B cell (primary cell): ENCODE results near the gene MIPEP.

ENCODE experiments used
- EZH2 ChIP-seq: IDR thresholded peaks from 2 replicates; pipeline ENCODE4 v1.6.1; 2012; ENCODE audit warnings: borderline replicate concordance, low read depth, mild to moderate bottlenecking, moderate library complexity, low read length; ENCODE audit not compliant: insufficient read depth, poor library complexity, severe bottlenecking
- TF ChIP-seq, protein P1 (sequence below): fragments of 200-600 bp; IDR thresholded peaks from one replicate; pipeline ENCODE4 v1.8.0; 2022; ENCODE audit warnings: antibody characterized with exemption, mild to moderate bottlenecking

DNA sequence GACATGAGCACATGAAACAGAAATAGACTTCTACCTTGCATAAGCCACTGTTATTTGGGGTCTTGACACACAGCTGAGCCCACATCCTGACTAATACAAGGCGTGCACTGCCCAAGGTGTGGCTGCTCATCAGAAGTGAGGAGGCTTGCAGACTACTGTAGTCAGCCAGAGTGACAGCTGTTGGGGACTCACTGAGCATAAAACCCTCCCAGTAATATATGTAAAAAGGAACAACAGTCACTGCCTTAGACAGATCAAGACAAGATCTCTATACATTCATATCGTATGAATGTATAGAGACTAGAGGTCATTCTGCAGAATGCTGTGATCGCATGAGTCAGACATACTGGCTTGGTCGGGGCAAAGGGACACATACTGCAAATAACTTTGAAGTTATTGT, 12.2 kb upstream of the MIPEP start:
- TF ChIP-seq, protein P1, sequence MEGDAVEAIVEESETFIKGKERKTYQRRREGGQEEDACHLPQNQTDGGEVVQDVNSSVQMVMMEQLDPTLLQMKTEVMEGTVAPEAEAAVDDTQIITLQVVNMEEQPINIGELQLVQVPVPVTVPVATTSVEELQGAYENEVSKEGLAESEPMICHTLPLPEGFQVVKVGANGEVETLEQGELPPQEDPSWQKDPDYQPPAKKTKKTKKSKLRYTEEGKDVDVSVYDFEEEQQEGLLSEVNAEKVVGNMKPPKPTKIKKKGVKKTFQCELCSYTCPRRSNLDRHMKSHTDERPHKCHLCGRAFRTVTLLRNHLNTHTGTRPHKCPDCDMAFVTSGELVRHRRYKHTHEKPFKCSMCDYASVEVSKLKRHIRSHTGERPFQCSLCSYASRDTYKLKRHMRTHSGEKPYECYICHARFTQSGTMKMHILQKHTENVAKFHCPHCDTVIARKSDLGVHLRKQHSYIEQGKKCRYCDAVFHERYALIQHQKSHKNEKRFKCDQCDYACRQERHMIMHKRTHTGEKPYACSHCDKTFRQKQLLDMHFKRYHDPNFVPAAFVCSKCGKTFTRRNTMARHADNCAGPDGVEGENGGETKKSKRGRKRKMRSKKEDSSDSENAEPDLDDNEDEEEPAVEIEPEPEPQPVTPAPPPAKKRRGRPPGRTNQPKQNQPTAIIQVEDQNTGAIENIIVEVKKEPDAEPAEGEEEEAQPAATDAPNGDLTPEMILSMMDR = no peak
- no peak for TF ChIP-seq EZH2
